Lower leg skin (tissue), 4 donors: ENCODE data around the gene INTS12. TPM values are rescaled to one million over a fixed set of nuclear protein-coding genes. Genes with fewer than 3 reads are reported as not detected.

Experiments
- DNase-seq, 2 donors: peaks; one replicate each; pipeline ENCODE4 v3.0.0-alpha.2; 2019; ENCODE audit warnings: low spot score in 2 of 2
- H3K4me3 ChIP-seq: fragments of 200-600 bp; sonication (generic); 2 replicates; pipeline ENCODE4 v1.5.1; 2017; ENCODE audit warnings: mild to moderate bottlenecking, low read depth; ENCODE audit not compliant: poor library complexity, severe bottlenecking
- CTCF ChIP-seq, 3 donors: fragments of 450-650 bp; IDR thresholded peaks; one replicate each; pipeline ENCODE4 v1.5.1; 2016; ENCODE audit warnings: antibody characterized with exemption in 3 of 3, mild to moderate bottlenecking in 3 of 3, moderate library complexity in 2 of 3
- POLR2A ChIP-seq, 2 donors: fragments of 450-650 bp; IDR thresholded peaks; one replicate each; pipeline ENCODE4 v1.6.1; 2016 to 2017; ENCODE audit warnings: antibody characterized with exemption in 2 of 2, mild to moderate bottlenecking in 1 of 2, moderate library complexity in 1 of 2
- WGBS, 2 donors: methylation state at CpG; one replicate each; pipeline ENCODE4 v1.1.5; 2018; 5-methylcytosine and 5-hydroxymethylcytosine counted together
- intact Hi-C: fragments of 100-400 bp; cut with DNase I; formaldehyde crosslinking; loops from one replicate; pipeline ENCODE4 v1.15.0; 2023; ENCODE audit warnings: low total_unique reads
- total RNA-seq, 4 donors: library from RNA; depleted of rRNA; stranded (reverse); fragments of >200 nt; gene quantifications; one replicate each; pipeline ENCODE4 v1.1.0, GENCODE V29; 2016

Gene INTS12
- 10 to 100 TPM; 14.7 to 21.8 (median 17.8) TPM for total RNA-seq

- no peak for TF ChIP-seq POLR2A (IDR thresholded peaks at IDR 0.05)
- no peak for TF ChIP-seq CTCF (IDR thresholded peaks at IDR 0.05)
- H3K4me3 ChIP-seq = peak within 1 kb of the TSS; percentile 96
- WGBS, 2 donors = 0 to 1% methylated on average over 25 to 43 of the region's 63 CpGs
- peak; percentile 91 to 98 for DNase-seq
- intact Hi-C loops = no loop called here
Measured at GRCh38 chr4:105708181-105709080, at the start of gene INTS12, which contains the start of gene GSTCD. Gene INTS12, minus strand, starts transcription at chr4:105708689. Its CDS starts 8,684 bp downstream, at chr4:105700005. Gene GSTCD, plus strand, starts transcription at chr4:105708784. Its CDS starts 8,830 bp downstream, at chr4:105717614.

- no peak overlapping the region for H3K4me3 ChIP-seq
- intact Hi-C loops = no loop called here
- TF ChIP-seq POLR2A (IDR thresholded peaks at IDR 0.05) (no peak), CTCF (IDR thresholded peaks at IDR 0.05) (no peak)
- DNase-seq = no peak
Measured at GRCh38 chr4:105755375-105755774, 46.9 kb upstream of the INTS12 start.

GRCh38 chr4:105753361-105753760, 44.9 kb upstream of the INTS12 start:
- intact Hi-C loops = no loop called here
- H3K4me3 ChIP-seq = no peak overlapping the region
- DNase-seq = no peak
- TF ChIP-seq POLR2A (IDR thresholded peaks at IDR 0.05) (no peak), CTCF (IDR thresholded peaks at IDR 0.05) (no peak)
- 77 to 96% methylated on average over 1 of the region's 1 CpG for WGBS, 2 donors

- intact Hi-C loops = no loop called here
- no peak for DNase-seq
- no peak overlapping the region for H3K4me3 ChIP-seq
- 48% methylated on average over 2 of the region's 2 CpGs for WGBS, 2 donors
- TF ChIP-seq POLR2A (IDR thresholded peaks at IDR 0.05) (no peak), CTCF (IDR thresholded peaks at IDR 0.05) (no peak)
Measured at GRCh38 chr4:105751718-105752299, 43.3 kb upstream of the INTS12 start.

- no peak for TF ChIP-seq POLR2A (IDR thresholded peaks at IDR 0.05)
- TF ChIP-seq CTCF (IDR thresholded peaks at IDR 0.05) = no peak
- H3K4me3 ChIP-seq = no peak overlapping the region
- no peak for DNase-seq
- intact Hi-C loops = no loop called here
- 95 to 99% methylated on average over 3 of the region's 3 CpGs for WGBS, 2 donors
Measured at GRCh38 chr4:105748222-105748621, 39.7 kb upstream of the INTS12 start.
